Endothelial cell of umbilical vein (primary cell): Measurements from ENCODE around the gene FBXO30.

Experiments
- CTCF ChIP-seq, 2 donors: IDR thresholded peaks; 1 replicate in 1 of 2; 2 replicates in 1 of 2; pipeline ENCODE4 v1.5.1; 2011; ENCODE audit warnings: low read length in 2 of 2, mild to moderate bottlenecking in 2 of 2, moderate library complexity in 2 of 2, control low read depth in 1 of 2, inconsistent platforms in 1 of 2, low read depth in 1 of 2; ENCODE audit not compliant: insufficient read depth in 1 of 2; ENCODE audit errors: extremely low read depth in 1 of 2
- EZH2 ChIP-seq: IDR thresholded peaks from 2 replicates; pipeline ENCODE4 v1.6.1; 2012; ENCODE audit warnings: borderline replicate concordance, low read depth, mild to moderate bottlenecking, moderate library complexity, low read length, inconsistent platforms; ENCODE audit not compliant: severe bottlenecking
- MYC ChIP-seq: IDR thresholded peaks from one replicate; pipeline ENCODE4 v1.6.1; 2011; ENCODE audit warnings: mild to moderate bottlenecking, low read depth, low read length
- POLR2A ChIP-seq: IDR thresholded peaks from 2 replicates; pipeline ENCODE4 v1.6.1; 2012; ENCODE audit warnings: low read depth, mild to moderate bottlenecking, control low read depth, low read length

- TF ChIP-seq POLR2A (no peak), CTCF (IDR thresholded peaks at IDR 0.05; ENCODE audit: extremely low read depth in 1 of 2, insufficient read depth in 1 of 2, low read depth in 1 of 2, low read length in 2 of 2) (no peak), EZH2 (no peak), MYC (no peak)
Observed at GRCh38 chr6:145752638-145753037, 62.0 kb downstream of the FBXO30 start.
